ENCODE data around the gene AMPD3.
A peak's percentile ranks its signal among the peaks of the same experiment; 100 is the strongest.

The AMPD3 gene

GRCh38 chr11:10439351-10439750, 15.7 kb upstream of the AMPD3 start:
- DNase-seq, result no peak

- DNase-seq, result no peak
Observed at GRCh38 chr11:10439924-10440323, 15.1 kb upstream of the AMPD3 start.

GRCh38 chr11:10440401-10440800, 14.7 kb upstream of the AMPD3 start:
- no peak for DNase-seq

GRCh38 chr11:10441091-10441490, 14.0 kb upstream of the AMPD3 start:
- DNase-seq, result no peak

GRCh38 chr11:10441652-10442503, 13.2 kb upstream of the AMPD3 start:
- DNase-seq, result no peak

GRCh38 chr11:10443152-10443551, 11.9 kb upstream of the AMPD3 start:
- no peak for DNase-seq

- DNase-seq, result no peak
Observed at GRCh38 chr11:10443721-10444235, 11.3 kb upstream of the AMPD3 start.

- no peak for DNase-seq
Observed at GRCh38 chr11:10444725-10445315, 10.2 kb upstream of the AMPD3 start.

- no peak for DNase-seq
Observed at GRCh38 chr11:10447445-10447844, 7.6 kb upstream of the AMPD3 start.

GRCh38 chr11:10450462-10451425, 4.3 kb upstream of the AMPD3 start:
- no peak for DNase-seq

- DNase-seq, result peak; percentile 85
Observed at GRCh38 chr11:10451426-10452116, 3.5 kb upstream of the AMPD3 start.

- DNase-seq, result no peak
Observed at GRCh38 chr11:10452211-10452767, 2.8 kb upstream of the AMPD3 start.

- DNase-seq, result no peak
Observed at GRCh38 chr11:10453261-10453660, 1.8 kb upstream of the AMPD3 start.

GRCh38 chr11:10455637-10456487, 798 bp downstream of the AMPD3 start:
- DNase-seq, result peak; percentile 4

- no peak for DNase-seq
Observed at GRCh38 chr11:10456519-10456918, 1.5 kb downstream of the AMPD3 start.

- DNase-seq, result no peak
Observed at GRCh38 chr11:10457901-10458300, 2.8 kb downstream of the AMPD3 start.

- DNase-seq, result peak; percentile 51
Observed at GRCh38 chr11:10459029-10459970, 4.2 kb downstream of the AMPD3 start.

- no peak for DNase-seq
Observed at GRCh38 chr11:10460611-10461275, 5.7 kb downstream of the AMPD3 start.

GRCh38 chr11:10461276-10461790, 6.3 kb downstream of the AMPD3 start:
- no peak for DNase-seq

Data from NCI-H1436 (cell line).